Stimulated activated CD4-positive, alpha-beta T cell treated with anti-CD3 and anti-CD28 coated beads, Interleukin-2, amount 100 ng/mL, for 48 hours (primary cell): ENCODE data around the gene FARSB.

Source experiments
- DNase-seq, 2 donors: peaks; one replicate each; pipeline ENCODE4 v3.0.0-alpha.2; 2020

The FARSB gene

DNA sequence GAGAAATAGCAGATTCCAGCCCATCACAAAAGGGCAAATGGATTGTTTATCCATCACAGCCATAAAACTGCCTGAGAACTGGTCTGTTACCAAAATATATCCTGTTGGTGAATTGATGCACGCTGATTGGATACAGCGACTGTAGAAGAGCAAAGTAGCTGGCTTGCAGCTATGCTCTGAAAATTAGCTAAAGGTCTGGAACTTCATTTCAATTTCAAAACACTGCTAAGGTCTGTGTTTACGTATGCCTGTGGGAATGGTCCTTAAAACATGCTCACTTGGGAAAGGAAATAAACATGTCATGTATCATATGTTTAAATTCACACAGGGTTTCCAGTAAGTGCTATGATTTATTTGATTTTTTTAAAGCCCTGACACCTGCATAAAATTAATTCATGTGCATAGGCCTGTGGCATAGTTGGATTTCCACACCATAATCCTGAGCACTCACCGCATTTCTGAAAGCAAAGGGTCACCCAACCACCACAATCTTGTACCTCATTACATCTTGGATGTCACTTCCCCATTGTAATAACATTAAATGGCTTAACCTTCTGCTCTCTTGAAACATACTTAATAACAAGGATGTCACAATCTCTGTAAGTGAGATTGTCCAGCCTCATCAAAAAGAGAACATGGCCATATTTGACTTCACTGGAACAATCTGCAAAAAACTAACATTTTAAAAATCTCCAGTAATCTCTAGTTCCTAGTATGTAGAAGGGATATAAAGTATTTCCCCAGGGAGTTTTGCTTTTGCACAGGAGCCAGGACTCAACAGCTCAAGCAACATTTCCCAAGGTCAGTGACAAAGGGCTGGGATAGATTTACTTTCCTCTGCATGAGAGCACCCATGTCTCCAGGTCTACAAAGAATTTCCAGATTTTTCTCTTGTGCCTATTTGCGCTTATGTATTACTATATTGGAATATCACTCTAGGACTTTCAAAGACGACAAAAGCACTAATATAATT, 109.8 kb downstream of the FARSB start:
- DNase-seq: no peak

DNA sequence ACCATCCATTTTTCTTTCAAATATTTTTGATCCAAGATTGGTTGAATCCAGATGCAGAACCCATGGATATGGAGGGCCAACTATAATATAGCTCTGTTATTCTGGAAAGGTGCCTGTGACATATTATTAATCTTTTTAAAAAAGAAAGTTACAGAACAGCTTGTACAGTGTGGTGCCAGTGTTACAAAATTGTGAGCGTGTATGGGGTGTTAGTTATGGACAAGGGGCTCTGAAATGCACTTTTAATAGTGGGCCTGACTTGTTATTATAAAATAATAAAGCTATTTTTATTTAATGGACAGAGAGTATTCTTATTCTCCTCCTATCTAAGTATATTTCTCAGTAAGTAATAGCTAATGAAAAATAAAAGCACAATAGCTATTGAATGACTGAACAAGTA, 111.2 kb downstream of the FARSB start:
- no peak for DNase-seq

DNA sequence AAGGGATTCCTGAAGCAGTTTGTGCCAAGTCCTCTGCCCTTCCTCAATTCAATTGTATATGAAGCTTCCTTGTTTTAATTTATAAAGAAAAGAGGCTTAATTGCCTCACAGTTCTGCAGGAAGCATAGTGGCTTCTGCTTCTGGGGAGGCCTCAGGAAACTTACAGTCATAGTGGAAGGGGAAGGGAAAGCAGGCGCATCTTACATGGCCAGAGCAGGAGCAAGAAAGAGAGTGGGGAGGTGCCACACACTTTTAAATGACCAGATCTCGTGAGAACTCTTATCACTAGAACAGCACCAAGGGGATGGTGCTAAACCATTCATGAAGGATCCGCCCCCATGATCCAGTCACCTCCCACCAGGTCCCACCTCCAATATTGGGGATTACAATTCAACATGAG, 117.4 kb downstream of the FARSB start:
- no peak for DNase-seq

DNA sequence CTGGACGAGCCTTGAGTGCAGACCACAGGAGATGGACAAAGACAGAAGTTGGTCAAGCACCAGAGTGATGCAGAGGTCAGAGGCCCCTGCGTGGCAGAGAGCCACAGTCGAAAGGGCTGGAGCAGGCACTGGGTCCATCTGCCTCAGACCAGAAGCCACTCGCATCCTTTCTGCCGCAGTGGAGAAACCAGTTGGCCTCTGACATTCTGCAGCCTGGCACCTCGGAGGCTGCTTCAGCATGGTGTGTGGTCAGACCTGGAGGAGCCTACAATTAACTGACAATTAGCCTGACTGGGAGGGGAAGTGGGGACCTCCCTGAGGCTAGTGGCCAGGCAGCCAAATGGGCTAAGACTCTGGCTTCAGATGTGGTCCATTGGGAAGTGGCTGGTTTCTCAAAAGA, 120.4 kb downstream of the FARSB start:
- no peak for DNase-seq

DNA sequence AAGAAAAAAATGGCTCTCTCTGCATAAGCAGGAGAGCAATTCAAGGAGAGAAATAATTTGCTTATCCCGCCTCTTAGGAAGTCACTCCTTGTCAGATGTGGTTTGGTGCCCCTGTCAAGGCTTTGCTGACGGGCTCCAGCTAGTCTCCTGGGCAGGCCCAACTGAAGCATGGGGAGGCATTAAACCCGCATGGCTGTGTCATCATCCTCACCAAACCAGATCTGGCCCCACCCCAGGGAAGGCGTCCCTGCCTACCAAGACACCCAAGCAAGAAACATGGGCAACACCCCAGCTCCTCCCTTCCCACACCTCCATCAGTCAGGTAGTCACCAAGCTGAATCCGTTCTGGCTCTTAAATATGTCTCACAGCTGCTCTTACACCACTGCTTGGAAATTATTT, 123.6 kb downstream of the FARSB start:
- DNase-seq: no peak

DNA sequence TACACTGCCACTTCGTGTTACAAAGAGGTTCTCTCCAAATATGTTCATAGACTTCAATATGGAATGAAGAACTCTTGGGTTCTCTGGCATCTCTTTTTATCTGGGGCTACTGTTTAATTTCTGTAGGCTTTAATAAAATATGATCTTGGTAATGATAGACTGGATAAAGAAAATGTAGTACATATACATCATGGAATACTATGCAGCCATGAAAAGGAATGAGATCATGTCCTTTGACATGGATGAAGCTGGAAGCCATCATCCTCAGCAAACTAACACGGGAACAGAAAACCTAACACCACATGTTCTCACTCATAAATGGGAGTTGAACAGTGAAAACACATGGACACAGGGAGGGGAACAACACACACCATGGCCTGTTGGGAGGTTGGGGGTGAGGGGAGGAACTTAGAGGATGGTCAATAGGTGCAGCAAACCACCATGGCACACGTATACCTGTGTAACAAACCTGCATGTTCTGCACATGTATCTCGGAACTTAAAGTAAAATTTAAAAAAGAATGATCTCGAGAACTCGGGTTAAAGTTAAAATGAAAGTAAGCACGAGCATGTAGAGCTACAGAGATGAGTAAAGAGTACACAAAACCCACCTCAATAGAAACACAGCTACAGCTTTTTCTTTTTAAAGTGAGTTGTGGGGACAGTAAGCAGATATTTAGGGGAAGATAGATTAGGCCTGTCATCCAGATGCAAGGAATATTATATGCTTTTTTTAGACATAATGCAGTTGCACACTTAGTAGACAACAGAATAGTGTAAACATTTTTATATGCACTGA, 129.2 kb downstream of the FARSB start:
- DNase-seq: no peak

DNA sequence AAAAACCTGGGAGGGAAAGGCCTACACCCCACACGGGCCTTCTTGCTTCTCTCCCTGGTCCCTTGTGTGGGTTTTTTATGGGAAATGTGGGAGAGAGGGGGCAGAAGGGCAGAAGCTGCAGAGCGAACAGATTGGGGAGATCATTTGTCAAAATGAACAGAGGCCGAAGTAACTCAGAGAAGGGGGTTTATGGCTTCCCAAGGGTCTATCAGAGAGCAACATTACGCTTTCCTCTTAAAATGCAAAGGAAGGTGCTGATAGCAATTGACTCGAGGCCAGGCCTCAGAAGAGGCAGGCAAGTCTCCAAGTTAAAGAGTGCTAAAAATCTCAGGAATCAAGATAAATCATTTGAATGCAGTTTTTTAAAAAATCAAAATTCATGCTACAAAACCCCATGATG, 130.1 kb downstream of the FARSB start:
- DNase-seq: no peak

DNA sequence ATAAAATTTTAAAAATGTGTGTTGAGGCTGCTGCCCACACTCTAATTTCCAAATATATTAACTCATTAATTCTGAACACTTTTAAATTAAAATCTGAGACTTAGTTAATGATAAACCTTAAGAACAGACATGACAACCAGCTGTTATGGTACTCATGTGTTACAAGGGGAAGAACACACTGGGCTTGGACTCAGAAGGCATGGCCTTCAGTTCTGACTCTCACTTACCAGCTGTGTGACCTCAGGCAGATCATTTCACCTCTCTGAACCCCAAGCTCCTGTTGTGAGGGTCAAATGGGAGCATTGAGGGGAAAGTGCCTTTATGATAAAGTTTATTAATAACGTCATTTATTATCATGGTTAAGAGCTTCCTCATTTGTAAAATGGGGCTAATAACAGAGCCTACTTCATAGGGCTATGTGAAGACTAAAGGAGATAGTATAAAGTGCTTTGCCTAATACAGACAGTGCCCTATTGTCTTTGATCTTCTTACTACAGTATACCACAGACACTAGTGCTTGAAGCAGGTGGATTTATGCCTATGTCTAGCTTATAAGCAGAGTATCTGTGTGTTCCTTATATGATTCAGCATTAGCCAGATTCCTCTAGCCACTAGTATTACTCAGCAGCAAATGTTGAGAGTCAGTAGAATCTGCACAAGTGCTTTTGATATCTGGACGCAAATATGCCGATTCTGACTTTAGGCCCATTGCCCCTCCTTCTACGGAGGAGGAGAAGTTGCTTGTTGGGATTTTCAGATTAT, 131.9 kb downstream of the FARSB start:
- DNase-seq: no peak

DNA sequence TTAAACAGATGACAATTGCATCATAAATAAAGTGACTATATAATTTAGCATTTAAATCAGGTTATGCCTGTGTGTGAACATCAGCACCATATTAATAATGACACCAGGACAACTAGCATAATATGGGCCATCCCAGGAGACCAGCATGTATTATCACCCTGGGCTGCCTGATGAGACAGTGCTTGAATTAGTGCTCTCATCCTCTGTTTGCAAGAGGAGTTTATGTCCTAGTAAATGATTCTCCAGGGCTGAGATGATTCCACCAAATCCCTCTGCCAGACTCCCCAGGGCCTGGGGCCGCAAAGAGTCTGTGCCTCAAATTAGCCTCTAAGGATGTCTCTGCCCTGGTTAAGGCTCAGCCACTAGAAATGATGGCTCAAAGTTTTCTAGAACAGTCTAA, 133.8 kb downstream of the FARSB start:
- DNase-seq: no peak

DNA sequence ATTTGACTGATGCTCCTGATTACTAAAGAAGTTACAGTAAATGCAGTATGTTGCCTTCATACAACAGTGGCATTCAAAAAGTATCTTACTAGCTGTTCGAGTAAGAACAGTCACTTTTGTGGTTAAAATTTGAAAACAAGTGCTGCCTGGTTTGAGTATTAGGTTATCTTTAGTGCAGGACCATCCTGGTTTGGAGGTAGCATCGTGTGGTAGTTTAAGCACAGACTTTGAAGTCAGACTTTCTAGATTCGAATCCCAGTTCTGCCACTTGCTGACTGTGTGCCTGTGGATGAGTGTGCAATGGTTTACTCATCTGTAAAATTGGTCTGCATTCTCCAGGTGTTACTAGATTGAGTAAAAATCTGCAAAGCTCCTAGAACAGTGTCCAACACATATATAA, 134.8 kb downstream of the FARSB start:
- no peak for DNase-seq
